ENCODE results near the gene DDX39B.
A peak's percentile ranks its signal among the peaks of the same experiment; 100 is the strongest.

DDX39B gene

DNA sequence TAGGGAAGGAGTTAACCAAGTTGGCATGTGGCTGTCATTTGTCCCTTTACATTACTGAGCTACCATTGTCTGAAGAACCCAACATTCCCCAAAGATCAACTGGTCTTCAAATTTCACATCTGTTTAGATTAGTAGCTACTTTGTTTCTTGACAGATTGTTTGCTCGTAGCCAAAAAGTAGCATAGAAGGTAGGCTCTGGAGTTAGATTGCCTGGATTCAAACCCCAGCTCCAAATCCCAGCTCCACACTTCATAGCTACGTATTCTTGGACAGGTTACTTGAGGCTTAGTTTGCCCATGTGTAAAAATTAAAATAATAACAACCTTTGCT is 6.7 kb upstream of the DDX39B start:
- DNase-seq (ENCODE audit: low read depth in 2 of 2, low spot score in 1 of 2): no peak

DNA sequence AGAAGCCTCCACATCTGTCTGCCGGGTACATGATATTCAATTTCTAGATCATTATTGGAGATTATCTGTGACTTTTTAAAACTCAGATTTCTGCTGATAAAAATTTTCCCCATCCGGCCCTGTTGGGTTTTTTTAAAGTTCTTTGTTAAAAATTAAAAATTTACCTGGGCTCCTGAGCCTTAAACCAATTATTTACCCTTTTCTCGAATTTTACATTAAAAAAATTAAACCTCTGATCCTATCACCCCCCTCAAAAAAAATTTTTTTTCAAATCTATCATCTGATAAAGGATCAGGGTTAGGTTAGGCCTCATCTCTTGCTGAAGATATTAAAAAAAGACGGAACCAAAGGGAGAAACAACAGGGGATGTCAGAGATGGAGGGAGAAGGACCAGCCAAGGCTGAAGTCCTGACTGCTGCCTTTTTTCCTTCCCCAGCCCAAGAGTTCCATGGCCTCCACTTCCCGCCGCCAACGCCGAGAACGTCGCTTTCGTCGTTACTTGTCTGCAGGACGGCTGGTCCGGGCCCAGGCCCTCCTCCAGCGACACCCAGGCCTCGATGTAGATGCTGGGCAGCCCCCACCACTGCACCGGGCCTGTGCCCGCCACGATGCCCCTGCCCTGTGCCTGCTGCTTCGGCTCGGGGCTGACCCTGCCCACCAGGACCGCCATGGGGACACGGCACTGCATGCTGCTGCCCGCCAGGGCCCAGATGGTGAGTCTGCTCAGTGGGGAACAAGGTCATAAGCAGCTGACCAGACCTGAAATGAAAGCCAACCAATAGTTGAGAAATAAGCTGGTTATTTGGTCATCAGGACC is 6.1 kb upstream of the DDX39B start:
- no peak for DNase-seq (ENCODE audit: low read depth in 2 of 2, low spot score in 1 of 2)

DNA sequence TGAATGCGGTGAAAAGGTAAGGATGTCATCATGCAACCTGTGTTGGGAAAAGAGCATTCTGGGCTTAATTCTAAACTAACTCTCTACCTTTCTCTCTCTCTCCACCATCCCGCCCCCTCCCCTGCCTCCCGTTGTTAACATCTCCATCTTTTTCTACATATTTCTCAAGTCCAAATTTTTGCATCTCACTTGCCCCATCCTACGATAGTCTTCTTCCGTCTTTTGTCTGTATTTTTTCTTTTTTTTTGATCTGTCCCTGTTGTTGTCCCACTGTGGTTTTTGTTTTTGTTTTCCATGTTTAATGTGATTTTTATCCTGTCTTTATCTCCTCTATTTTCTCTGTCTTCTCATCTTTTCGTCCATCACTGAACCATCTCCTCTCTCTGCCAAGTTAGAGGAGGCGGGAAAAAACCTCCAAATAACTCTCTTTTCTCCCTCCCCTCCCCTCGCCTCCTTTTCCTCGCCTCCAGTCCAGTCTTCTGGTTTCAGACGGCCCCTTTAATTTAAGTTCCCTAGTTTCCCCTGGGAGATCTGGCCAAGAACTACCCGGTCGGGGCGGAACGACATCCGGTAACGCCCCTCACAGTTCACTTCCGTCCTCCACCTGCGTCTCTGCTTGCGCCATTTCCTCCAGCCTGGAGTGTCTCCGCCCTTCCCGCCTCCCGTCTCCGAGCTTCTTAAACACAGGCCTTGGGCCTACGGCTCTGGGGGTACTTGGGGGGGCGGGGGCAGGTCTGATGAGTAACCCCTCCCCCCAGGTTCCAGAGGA is 5.3 kb upstream of the DDX39B start, which contains the start of gene NFKBIL1:
Gene NFKBIL1 (plus strand): TSS at position 651 of the 769 bp plus-strand sequence. CDS start 87 bp downstream, at position 738.
- DNase-seq (ENCODE audit: low read depth in 2 of 2, low spot score in 1 of 2): peak; percentile 65 to 81

DNA sequence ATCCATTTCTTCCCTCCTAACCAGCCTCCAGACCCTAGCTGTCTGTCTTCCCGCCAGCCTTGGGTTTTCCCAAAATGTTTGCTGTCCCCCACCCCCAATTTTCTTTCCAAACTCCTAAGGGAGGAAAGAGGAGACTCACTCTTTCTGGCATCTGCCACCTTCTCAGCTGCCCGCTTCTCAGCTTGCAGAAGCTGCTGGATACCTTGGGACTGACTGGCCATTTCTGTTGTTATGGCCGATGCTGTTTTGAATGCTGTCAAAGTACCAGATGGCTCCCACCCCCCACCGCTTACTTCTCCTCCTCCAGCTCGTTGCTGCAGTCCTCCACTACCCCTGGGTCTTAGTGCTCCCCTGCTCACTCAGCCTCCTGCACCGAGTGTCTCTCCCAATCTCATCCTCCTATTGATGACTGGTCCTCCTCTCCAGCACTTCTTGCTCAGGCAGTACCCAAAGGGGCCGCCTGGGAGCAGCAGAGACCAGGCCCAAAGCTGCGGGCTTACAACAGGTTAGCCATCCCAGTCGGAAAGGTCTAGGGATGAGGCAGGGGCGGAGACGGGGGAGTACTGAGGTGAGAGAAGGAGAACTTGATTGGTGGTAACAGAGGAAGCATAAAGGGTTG is 4.6 kb upstream of the DDX39B start, which contains the start of gene ATP6V1G2:
Gene ATP6V1G2 (minus strand): TSS at position 270 of the 619 bp plus-strand sequence. CDS start 49 bp downstream, at position 221.
- peak; percentile 52 to 68 for DNase-seq (ENCODE audit: low read depth in 2 of 2, low spot score in 1 of 2)

DNA sequence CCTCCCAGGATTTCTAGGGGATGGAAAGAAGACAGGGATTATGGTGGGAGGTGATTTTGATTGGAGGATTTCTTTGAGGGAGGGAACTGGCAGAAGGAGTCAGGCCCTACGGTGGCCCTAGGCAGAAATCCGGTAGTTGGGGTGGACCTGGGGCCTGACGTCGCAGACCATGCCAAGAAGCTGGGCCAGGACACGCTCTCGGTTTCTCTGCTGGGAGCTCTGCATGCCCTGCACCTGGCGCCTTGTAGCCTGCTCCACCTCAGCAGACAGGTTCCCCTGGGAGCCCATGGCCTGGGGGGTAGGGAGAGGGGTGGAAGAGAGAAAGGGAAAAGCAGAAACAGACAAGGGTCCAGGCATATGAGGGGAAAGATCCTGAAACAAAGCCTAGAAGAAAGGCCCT is 3.5 kb upstream of the DDX39B start:
- DNase-seq (ENCODE audit: low read depth in 2 of 2, low spot score in 1 of 2): no peak

DNA sequence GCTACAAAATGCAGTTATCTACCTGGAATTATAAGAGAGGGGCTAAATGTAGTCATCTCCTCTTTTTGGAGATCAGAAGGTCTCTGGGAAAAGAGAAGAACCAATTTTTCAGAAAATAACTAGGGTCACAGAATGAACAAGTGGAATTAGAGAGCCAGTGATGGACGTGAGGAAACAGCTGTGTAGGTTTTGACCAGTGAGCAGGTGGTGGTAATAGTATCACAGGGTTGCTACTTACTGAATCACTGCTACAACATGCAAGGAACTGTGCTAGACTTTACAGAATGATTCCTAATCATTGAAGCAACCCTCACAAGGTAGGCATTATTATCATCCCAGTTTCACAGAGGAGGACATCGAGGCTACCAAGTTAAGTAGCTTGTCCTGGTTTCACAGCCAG is 2.9 kb upstream of the DDX39B start:
- no peak for DNase-seq (ENCODE audit: low read depth in 2 of 2, low spot score in 1 of 2)

DNA sequence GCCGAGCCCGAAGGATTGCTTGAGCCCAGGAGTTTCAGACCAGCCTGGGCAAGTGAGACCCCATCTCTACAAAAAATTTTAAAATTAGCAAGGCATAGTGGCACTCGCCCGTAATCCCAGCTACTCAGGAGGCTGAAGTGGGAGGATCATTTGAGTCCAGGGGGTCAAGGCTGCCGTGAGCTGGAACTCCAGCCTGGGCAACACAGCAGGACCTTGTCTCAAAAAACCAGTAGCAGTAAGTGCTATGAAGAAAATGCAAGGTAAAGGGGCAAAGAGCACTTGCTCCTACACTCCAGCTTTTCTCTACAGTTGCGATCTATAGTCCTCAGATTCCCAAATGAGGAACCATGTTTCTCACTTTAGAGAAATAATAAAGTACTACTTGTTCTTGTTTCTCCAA is 1.8 kb upstream of the DDX39B start:
- no peak for DNase-seq (ENCODE audit: low read depth in 2 of 2, low spot score in 1 of 2)

DNA sequence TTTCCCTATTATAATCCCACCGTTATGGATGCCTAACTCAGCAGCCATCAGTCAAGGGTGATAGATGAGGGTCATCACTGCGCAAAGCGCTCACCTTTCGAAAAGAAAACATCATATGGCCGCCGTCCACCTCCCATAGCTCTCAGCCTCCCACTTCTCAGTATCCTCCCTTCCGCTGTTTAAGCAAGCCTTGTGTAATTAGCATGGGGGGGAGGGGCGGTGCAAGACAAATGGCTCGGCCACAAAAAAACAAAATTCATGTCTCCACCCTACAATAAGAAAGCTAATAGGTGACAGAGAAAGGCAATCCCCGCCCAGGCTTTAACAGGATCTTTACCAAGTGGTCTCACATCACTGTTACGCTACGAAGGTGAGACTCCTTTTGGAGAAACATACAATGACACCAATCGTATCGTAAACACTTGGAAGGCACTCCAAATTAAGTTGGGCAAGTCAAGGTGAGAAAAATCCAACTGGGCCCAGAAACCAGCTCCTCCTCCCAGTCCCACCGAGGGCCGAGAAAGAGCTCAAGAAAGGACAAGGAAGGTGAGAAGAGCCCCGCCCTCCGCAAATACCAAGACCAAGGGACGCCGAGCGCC is 645 bp downstream of the DDX39B start:
- peak; percentile 25 to 38 for DNase-seq (ENCODE audit: low read depth in 2 of 2, low spot score in 1 of 2)

DNA sequence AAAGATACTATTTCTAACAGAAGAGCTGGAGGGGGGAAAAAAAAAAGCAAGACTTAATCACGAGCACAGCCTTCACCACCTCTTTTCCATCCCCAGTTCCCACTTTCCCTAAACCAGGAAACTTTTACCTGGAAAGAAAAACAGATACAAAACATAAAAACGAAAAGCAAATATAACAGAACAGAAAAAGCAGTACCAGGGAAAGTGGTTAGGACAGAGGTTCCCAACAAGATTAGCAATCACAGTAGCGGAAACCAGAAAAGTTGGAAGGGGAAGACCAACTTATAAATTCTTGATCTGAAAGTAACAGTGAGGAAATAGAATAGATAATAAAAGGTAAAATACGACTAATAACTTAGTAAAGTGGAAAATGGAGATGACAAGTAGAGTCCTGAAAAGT is 1.2 kb downstream of the DDX39B start:
- no peak for DNase-seq (ENCODE audit: low read depth in 2 of 2, low spot score in 1 of 2)

DNA sequence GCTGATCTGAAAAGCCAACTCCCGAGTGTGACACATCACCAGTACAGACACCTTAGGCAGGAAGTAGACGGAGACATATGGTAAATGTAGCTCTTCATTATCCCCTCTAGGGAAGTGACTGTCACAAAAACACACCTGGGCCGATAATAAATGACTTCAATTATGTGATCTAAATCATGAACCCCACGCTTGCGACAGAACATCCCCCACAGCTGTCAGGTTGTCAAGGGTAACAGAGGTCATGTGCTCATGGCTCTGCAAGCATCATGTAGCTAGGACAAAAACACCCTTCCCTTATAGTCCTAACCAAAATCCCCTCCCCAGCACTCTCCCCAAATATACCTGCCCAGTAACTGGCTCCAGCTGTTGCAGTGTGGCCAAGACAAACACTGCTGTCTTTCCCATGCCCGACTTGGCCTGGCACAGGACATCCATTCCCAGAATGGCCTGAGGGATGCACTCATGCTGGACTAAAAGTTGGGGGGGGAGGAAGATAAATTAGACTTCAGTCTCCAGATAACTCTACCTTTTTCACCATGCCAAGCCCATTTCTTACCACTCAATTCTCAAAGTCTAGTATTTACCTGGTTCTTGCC is 2.9 kb downstream of the DDX39B start:
- no peak for DNase-seq (ENCODE audit: low read depth in 2 of 2, low spot score in 1 of 2)

DNA sequence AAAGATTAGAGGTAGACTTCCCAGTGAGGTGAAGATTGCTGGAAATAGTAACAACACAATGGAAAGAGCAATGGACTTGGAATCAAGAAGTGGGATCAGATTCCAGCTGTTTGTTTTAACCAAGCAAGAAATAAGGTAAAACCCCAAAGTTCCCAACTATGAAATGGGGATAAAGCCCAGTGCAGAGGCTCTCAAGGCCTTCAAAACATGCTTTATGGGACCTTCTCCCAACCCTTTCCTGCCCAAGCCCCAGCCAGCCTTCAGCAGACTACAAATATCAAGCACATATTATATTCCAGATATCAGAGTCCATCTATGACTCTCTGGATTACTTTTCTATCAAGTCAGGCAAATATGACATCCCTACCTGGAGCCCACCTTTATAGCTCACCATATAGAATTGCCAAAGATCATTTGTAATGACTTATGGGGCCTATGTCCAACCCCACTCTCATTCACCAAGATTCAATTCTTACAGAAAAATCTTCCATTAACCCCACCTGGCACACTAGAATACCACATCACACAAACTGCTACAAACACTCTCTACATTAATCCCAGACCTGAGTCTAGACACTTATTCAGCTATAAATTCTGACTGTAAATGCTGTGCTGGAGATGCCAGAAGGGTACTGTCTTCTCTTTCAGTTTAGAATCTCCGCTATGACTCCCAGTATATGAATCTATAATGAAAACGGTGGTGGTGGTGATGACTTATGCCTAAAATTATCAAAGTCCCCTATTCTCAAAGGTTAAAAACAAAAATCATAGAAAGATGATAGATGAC is 6.1 kb downstream of the DDX39B start:
- no peak for DNase-seq (ENCODE audit: low read depth in 2 of 2, low spot score in 1 of 2)

DNA sequence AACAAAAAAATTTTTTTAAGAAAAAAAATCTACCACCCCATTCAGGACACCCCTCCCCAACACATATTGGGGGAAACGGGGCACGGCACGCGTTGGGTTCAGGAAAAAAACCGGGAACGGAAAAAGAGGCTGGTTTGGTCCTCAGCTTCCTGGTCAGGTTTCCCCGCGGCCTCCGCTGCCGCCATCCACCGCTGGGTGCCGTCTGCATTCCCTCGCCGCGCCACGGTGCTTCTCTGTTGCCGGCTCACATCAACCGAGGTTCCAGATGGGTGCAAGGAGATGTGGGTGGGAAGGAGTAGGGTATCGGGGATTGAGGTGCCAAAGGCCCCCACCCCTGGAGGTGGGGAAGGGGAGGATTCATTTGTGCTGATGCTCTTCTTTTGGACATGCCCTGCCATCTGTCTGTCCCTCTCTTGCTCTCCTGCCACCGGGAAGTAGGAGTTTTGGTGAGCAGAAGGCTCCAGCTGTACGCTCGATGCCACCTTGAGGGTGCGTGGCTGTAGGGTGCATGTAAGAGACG is 7.2 kb downstream of the DDX39B start:
- DNase-seq (ENCODE audit: low read depth in 2 of 2, low spot score in 1 of 2): no peak

DNA sequence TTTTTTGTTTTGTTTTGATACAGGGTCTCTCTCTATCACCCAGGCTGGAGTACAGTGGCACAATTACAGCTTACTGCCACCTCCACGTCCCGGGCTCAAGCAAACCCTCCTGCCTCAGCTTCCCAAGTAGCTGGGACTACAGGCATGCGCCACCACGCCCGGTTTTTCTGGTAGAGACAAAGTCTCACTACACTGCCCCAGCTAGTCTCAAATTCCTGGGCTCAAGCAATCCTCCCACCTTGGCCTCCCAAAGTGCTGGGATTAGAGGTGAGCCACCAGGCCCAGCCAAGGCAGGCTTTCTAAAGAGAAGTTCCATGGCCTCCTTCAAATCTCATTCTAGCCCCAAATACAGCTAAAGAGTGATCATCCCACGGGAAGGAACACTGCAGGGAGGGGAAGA is 7.8 kb downstream of the DDX39B start:
- no peak for DNase-seq (ENCODE audit: low read depth in 2 of 2, low spot score in 1 of 2)

DNA sequence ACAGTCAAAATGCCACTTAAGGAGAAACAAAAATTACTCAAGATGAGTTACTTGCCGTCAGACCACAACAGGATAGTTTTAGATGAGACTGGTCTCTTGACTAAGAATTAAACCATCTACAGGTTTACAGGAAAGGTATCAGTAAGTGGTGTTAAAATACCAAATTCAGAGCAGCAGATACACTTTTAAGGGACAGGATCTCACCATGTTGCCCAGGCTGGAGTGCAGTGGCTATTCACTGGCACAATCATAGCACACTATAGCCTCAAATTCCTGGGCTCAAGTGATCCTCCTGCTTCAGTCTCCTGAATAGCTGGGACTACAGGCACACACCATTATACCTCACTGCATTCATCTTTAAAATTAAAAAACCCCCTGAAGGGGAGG is 8.4 kb downstream of the DDX39B start:
- DNase-seq (ENCODE audit: low read depth in 2 of 2, low spot score in 1 of 2): no peak

DNA sequence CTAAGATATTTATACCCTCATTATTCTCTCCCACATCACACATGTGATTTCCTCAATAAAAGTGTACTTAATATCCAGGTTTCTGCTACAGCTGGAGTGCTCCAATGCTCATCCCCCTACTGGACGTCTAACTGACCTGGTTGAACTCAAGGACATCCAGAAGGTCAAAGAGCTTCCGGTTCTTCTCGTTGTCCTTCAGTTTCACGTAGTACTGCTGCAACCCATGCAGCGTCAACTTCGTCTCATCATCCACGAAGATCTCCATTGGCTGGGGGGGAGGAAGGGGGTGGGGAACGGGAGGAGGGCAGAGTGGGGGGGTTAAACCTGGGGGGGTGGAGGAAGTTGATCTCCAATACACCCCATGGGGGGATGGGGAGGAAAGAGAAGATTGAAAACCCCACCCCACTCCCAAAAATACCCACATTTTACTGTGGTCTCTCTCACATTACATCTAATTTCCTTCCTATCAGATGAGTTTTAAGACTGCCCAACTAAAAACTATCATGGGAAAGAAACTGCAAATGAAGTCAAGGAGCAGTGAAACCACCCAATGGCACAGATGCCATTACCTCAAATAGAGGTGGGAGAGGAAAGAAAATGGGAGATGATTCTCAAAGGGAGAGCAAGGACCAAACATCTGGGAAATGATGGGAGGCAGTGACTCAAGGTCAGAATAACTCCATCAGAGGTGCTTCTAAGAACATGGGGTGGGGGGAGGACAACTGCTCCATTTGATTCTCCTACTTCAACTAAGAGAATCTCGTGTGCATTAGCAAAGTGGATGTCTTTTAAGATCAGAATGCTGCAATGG is 9.0 kb downstream of the DDX39B start:
- no peak for DNase-seq (ENCODE audit: low read depth in 2 of 2, low spot score in 1 of 2)

DNA sequence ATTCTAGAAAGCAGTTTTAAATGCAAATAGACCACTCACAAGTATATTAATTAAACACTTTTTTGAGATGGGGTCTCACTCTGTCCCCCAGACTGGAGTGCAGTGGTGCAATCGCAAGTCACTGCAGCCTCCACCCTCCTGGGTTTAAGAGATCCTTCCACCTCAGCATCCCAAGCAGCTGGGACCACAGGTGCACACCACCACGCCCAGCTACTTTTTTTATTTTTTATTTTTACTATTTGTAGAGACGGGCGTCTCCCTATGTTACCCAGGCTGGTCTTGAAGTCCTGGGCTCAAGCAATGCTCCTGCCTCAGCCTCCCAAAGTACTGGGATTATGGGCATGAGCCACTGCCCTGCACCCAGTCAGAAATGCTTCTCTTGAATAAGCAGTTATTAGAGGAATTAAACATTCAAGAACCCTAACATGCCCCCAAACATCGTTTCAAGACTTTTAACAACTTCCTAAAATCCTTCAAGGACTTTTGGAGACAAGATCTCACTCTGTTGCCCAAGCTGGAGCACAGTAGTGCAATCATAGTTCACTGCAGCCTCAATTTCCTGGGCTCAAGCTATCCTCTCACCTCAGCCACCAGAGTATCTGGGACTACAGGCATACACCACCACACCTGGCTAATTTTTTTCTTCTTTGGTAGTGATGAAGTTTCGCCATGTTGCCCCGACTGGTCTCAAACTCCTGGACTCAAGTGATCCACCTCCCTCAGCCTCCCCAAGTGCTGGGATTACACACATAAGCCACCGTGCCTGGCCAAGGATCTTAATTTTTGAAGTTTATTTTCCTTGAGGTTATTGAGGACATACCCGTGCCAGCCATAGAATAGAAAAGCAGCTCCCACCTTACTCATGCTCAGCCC is 9.8 kb downstream of the DDX39B start:
- DNase-seq (ENCODE audit: low read depth in 2 of 2, low spot score in 1 of 2): no peak

DNA sequence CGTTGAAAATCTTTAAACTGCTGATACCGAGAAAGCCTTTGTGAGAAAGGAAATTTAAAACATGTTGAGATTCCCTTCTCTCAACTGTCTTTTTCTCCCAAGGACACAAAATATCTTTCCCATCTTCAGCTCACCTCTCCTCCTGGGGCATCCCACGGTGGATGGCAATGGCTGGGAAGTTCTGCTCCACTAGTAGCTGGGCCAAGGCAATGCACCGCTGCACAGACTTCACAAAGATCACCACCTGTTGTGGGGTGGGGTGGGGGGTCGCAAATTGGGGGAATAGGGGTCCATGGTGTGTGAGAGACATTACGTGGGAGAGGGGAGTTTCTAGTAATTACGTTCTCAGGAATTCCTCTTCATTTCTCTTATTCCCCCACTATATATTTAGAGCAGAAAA is 10.6 kb downstream of the DDX39B start:
- no peak for DNase-seq (ENCODE audit: low read depth in 2 of 2, low spot score in 1 of 2)

DNA sequence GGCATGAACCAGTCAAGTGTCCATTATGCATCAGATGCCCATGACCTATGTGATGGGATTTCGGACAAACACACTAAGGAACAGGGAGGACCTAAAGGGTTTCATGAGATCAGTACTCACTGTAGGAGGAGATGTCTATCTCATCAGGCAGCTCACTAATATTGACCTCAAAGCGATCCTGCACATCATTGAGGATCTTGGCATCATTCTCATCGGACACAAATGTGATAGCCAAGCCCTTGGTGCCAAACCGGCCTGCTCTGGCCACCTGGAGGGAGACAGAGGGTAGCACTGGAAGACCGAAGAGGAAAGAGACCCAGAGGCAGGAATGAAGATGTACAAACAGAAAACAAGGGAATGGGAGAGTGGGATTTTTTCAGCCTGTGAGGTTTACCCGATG is 11.1 kb downstream of the DDX39B start:
- no peak for DNase-seq (ENCODE audit: low read depth in 2 of 2, low spot score in 1 of 2)
